GM19452 (cell line): ENCODE results near the gene TMED4.

Source experiments
- ATAC-seq: cut with Tn5 transposase; IDR thresholded peaks from one replicate; pipeline ENCODE4 v1.9.1; 2021; ENCODE audit not compliant: unreplicated experiment

The TMED4 gene

GRCh38 chr7:44581879-44582603, at the start of gene TMED4:
Gene TMED4, minus strand, starts transcription at chr7:44582231. Its CDS starts 25 bp downstream, at chr7:44582206.
- peak; percentile 77 for ATAC-seq

GRCh38 chr7:44631458-44632115, 49.6 kb upstream of the TMED4 start:
- ATAC-seq, result no peak

GRCh38 chr7:44630792-44631457, 48.9 kb upstream of the TMED4 start:
- no peak for ATAC-seq

GRCh38 chr7:44629829-44630522, 47.9 kb upstream of the TMED4 start:
- ATAC-seq, result peak; percentile 27

GRCh38 chr7:44626620-44627019, 44.6 kb upstream of the TMED4 start:
- ATAC-seq, result no peak

- ATAC-seq, result no peak
Measured at GRCh38 chr7:44625526-44626471, 43.8 kb upstream of the TMED4 start.

GRCh38 chr7:44624318-44624717, 42.3 kb upstream of the TMED4 start:
- ATAC-seq, result no peak

GRCh38 chr7:44622342-44623151, 40.5 kb upstream of the TMED4 start:
- ATAC-seq, result peak; percentile 70

- ATAC-seq, result no peak
Measured at GRCh38 chr7:44621750-44622103, 39.7 kb upstream of the TMED4 start.

GRCh38 chr7:44621034-44621749, 39.2 kb upstream of the TMED4 start:
- ATAC-seq, result no peak

GRCh38 chr7:44618753-44619152, 36.7 kb upstream of the TMED4 start:
- no peak for ATAC-seq

GRCh38 chr7:44618045-44618444, 36.0 kb upstream of the TMED4 start:
- ATAC-seq, result no peak

GRCh38 chr7:44617225-44617890, 35.3 kb upstream of the TMED4 start:
- no peak for ATAC-seq

- ATAC-seq, result no peak
Measured at GRCh38 chr7:44616545-44616944, 34.5 kb upstream of the TMED4 start.

- ATAC-seq, result no peak
Measured at GRCh38 chr7:44615793-44616192, 33.8 kb upstream of the TMED4 start.

GRCh38 chr7:44615149-44615611, 33.1 kb upstream of the TMED4 start:
- no peak for ATAC-seq

GRCh38 chr7:44609829-44610228, 27.8 kb upstream of the TMED4 start:
- no peak for ATAC-seq

GRCh38 chr7:44608916-44609648, 27.1 kb upstream of the TMED4 start:
- ATAC-seq, result no peak
